GM04504 (cell line): Measurements from ENCODE around the gene FGF19.

Experiments
- DNase-seq: peaks from one replicate; pipeline ENCODE4 v3.0.0-alpha.2; 2012; ENCODE audit warnings: low read depth

Gene FGF19

GRCh38 chr11:69703768-69704507, at the start of gene FGF19:
Gene FGF19, minus strand, starts transcription at chr11:69704022. Its CDS starts 146 bp downstream, at chr11:69703876.
- DNase-seq, result no peak

- DNase-seq, result no peak
Measured at GRCh38 chr11:69752890-69753289, 49.1 kb upstream of the FGF19 start.

DNA sequence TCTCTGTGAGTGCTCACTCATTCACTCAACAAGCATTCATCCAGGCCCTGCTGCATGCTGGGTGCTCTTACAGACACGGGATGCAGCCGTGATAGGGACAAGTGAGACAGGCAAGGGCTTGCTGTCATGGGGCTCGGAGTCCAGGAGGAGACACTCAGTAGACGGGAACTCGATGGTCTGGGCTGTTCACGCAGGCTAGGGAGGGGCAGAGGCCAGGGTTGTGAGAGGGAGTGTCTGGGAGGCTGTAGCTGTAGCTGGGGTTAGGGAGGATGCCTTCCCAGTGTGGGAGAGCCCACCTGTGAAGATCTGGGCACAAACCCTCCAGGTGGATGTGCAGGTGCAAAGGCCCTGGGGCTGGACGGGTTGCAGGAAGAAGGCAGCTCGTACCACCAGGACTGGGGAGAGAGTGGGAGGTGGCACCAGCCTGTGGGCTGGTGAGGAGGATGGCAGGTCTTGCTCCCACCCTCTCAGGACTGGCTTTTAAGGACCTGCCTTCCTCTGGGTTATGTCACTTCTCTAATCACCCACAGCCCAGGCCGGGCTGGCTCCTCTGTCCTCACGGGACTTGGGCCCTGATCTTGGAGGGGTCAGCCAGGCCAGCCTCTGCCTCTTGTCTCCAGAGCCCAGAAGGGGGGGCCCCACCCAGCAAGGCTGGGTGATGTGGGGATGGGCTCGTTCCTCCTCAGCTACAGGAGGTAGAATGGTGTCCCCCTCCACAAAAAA, 47.2 kb upstream of the FGF19 start:
- no peak for DNase-seq

GRCh38 chr11:69750108-69750850, 46.5 kb upstream of the FGF19 start:
- DNase-seq, result no peak

GRCh38 chr11:69748637-69749036, 44.8 kb upstream of the FGF19 start:
- DNase-seq, result no peak

DNA sequence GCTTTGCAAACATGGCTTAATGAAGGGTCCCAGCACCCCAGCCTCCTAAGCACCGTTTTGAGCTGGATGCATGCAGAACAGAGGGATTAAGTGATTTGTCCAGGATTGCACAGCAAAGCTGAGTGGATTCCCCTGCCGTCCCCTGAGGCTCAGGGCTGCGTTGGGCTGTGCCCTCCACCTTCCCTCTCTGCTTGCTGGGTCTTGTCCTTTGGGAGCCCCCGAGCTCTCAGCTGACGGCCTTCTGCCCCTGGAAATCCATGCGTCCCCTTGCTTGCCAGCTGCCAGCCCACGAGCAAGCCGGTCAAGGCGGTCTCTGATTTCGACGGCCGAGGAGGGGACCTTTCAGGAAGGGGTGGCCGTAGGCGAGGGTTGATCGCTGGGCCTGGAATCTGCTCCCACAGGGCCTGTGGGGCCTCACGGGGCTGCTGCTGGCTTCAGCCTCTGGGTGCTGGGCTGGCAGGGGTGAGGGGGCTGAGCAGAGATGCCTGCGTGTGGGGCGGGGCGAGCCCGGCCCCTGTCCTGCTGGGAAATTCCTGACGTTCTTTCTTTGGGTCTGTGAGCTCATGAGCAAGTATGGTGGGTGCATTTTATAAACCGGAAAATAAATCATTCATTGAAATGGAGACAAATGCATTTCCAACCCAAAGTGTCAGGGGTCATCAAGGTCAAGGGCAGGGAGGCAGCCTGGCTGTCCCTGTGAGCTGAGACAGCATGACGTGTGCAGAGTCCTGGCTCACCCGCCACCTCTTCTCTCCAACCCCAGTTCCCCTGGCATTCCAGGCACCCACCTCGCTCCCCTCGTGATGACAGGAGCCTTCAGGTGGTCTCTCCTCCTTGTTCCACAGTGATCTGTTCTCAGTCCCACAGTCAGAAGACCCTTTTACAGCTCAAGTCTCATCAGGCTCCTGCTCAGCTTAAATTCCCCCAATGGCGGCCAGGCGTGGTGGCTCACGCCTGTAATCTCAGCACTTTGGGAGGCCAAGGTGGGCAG, 43.2 kb upstream of the FGF19 start:
- DNase-seq, result no peak

GRCh38 chr11:69746140-69746539, 42.3 kb upstream of the FGF19 start:
- DNase-seq, result no peak

DNA sequence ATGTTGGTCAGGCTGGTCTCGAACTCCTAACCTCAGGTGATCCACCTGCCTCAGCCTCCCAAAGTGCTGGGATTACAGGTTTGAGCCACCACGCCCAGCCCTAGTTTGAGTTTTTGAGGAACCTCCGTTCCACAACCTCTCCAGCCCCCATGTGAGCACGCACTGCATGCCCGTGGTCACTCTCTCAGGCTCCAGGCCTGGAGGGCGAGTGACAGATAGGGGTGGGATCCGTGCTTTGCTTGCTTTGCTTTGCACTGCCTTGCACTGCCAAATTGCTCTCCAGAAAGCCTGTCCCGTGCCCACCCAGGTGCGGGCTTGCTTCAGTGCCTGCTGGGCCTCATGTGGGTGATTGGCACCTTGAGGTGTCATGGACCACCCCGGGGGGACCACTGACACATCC, 41.4 kb upstream of the FGF19 start:
- DNase-seq, result no peak

DNA sequence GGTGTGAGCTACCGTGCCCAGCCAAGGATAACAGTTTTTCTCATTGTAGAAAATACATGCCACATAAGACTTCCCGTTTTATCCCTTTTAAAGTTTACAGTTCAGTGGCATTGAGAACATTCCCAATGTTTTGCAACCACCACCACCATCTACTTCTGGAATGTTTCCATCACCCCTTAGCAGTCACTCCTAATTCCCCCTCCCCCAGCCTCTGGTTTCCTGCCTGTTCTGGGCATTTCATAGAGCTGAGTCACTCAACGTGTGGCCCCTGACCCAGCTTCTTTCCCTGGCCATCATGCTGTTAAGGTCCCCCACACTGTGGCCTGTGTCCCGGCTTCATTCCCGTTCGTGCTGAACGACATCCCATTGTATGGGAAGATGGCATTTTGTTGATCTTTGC, 40.6 kb upstream of the FGF19 start:
- no peak for DNase-seq

DNA sequence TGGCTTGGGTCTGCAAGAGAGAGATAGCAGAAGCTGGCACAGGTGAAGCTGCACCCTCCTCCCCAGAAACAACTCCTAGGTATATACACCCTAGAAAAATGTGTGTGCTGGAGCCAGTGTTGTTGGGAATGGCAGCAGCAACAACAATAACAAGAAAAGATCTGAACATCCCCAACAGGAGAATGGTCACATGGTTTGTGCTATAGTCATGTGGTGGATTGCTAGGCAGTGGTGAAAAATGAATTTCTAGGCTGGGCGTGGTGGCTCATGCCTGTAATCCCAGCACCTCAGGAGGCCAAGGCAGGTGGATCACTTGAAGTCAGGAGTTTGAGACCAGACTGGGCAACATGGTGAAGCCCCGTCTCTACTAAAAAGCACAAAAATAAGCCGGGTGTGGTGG, 31.0 kb upstream of the FGF19 start:
- no peak for DNase-seq

- DNase-seq, result no peak
Measured at GRCh38 chr11:69734367-69734766, 30.5 kb upstream of the FGF19 start.

DNA sequence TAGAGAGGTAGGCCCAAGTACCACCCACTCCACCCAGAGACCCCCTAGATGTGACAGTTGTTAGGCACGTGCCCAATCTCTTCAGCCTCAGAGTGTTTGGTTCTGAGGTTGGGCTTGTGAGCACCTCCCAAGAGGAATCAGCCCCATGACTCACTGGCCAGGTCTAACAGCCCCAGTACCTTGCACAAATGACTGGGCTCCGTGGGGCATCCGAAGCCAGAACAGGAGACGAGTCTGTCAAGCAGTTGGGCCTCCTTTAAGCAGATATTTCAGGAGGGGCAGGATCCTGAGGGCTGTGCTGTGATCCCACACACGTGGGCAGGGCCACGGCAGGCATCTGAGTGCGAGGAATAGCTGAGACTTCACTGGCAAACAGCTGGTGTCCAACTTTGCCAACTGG, 29.1 kb upstream of the FGF19 start:
- no peak for DNase-seq

DNA sequence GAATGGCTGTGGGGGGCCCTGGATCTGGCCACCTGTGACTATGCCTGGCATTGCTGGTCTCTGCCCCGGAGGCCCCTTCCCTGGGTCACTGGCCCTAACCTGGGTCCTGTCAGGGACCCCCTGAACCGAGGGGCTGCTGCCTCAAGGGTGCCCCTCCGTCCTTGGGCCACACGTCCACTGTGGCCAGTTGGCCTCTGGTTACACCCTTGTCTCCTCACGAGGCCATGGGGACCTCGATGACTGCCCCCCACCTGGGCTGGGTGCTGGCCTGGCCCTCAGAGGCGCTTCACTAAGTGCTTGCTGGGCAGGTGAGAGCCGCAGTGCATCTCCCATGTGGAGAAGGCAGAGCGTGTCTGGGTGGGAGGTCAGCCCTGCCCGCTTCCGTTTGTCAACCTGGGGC, 27.3 kb upstream of the FGF19 start:
- DNase-seq, result no peak

GRCh38 chr11:69730500-69730899, 26.7 kb upstream of the FGF19 start:
- DNase-seq, result no peak

- no peak for DNase-seq
Measured at GRCh38 chr11:69729252-69729651, 25.4 kb upstream of the FGF19 start.

DNA sequence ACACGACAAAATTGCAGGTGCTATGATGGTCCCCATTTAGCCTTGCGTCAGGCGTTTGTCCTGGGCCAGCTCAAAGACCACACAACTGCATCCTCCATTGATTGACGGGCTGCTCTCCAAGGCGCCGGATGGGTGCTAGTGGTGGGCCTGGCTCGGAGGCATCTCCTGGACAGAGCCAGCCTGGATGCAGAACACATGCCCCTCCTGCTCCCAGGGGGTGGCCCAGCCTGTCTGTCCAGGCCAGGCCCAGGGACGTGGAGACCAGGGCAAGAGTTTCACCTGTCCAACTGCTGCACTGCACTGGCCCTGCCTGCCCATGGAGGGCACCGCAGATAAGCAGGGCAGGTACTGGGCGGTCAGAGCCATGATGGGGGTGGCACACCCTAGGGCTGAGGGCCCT, 23.4 kb upstream of the FGF19 start:
- DNase-seq, result no peak

DNA sequence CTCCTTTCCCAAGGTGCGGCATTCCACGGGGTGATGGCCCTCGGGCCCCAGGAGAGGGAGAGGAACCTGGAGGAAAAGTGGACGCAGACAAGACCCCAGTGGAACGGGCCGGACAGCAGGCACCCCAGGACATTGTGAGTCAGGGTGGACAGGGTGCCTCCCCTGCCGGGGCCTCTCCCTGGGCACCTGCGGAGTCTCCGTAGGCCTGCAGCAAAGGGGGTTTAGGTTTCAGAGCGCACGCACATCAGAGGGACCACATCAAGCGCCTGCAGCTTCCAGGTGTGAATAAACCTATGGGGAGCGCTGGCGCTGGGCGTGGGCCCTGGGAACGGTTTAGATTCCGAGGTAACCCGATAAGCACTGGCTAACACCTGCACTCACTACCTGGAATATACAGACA, 22.7 kb upstream of the FGF19 start:
- no peak for DNase-seq

DNA sequence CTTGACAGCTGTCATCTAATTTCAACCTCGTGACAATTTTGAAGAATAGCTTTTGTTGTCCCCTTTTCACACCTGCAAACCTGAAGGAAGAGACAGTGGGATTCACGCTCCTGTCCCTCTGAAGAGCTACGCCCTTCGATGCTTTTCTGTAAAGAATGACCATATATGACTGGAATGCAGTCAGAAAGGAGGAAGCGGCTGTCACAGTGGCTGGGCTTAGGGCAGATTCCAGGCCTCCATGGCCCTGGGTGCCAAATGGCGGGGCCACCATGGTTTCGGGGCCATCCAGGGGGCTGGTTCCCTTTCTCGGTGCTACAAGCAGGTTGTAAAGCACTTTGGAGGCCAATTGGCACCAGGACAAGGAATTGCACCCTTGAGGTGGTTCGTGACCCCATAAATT, 22.2 kb upstream of the FGF19 start:
- DNase-seq, result no peak

- no peak for DNase-seq
Measured at GRCh38 chr11:69721745-69722144, 17.9 kb upstream of the FGF19 start.

- no peak for DNase-seq
Measured at GRCh38 chr11:69721106-69721505, 17.3 kb upstream of the FGF19 start.

- DNase-seq, result no peak
Measured at GRCh38 chr11:69718912-69719311, 15.1 kb upstream of the FGF19 start.

DNA sequence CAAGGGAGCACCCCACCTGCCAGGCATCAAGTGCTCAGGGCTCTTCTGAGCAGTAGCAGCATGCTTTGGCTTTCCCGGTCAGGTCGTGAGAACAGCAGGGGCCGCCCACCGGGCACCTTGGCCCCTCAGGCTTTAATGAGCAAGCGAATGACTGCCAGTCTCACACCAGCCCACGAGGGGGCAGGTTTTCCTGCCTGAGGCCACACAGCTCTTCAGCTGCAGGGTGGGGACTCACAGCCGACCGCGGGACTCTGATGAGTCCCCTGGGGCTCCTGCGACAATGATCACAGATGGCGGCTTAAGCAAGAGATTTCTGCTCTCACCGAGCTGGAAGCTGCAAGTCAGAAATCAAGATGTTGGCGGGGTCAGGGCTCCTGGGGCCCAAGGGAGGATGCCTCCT, 14.3 kb upstream of the FGF19 start:
- no peak for DNase-seq
